ENCODE data around the gene CYTH1. TPM values are rescaled to one million over a fixed set of nuclear protein-coding genes. Genes with fewer than 3 reads are reported as not detected.
A peak's percentile ranks its signal among the peaks of the same experiment; 100 is the strongest.

The CYTH1 gene
- total RNA-seq, 2 experiments from 2014 or later: 73.0 to 148 TPM

GRCh38 chr17:78647032-78647431 is 135.0 kb downstream of the CYTH1 start:
- POLR2A ChIA-PET: no interaction called here
- no peaks in the 10 kb centered on the region; the same call in 1 of the 2 replicates for H3K9me3 ChIP-seq (ENCODE audit: low read length)
- no peak overlapping the region for H3K4me2 ChIP-seq (ENCODE audit: low read length)
- no peak overlapping the region for H2AFZ ChIP-seq (ENCODE audit: low read length)
- H3K9me2 ChIP-seq (ENCODE audit: insufficient read depth, low read length): no peaks in the 10 kb centered on the region
- H3K4me3 ChIP-seq (ENCODE audit: low read depth, low read length, poor library complexity, severe bottlenecking): no peak overlapping the region
- no TSS peak for BruUV-seq (replicated peaks)
- H3K4me1 ChIP-seq (ENCODE audit: insufficient read depth, low read length, poor library complexity, severe bottlenecking): peaks cover 12% of the 10 kb centered on the region
- no peaks in the 10 kb centered on the region for H3K79me2 ChIP-seq (ENCODE audit: insufficient read depth, low read depth, low read length)
- H4K20me1 ChIP-seq (ENCODE audit: insufficient read depth, low read length): no peaks in the 10 kb centered on the region
- no peak for TF ChIP-seq CTCF (conservative IDR thresholded peaks at IDR 0.05; ENCODE audit: low read length)
- H3K27ac ChIP-seq (ENCODE audit: low read depth, low read length, poor library complexity, severe bottlenecking): no peak overlapping the region
- intact Hi-C loops (cut with micrococcal nuclease; ENCODE audit: unreplicated experiment): no loop called here
- CTCF ChIA-PET (ENCODE audit: unreplicated experiment): no interaction called here
- no peaks in the 10 kb centered on the region for H3K36me3 ChIP-seq (ENCODE audit: insufficient read depth, low read length)
- no peak for DNase-seq (ENCODE audit: low spot score)

GRCh38 chr17:78645421-78646295 is 136.4 kb downstream of the CYTH1 start:
- peak overlapping the region; percentile 51 for H3K4me2 ChIP-seq (ENCODE audit: low read length)
- intact Hi-C loops (cut with micrococcal nuclease; ENCODE audit: unreplicated experiment): no loop called here
- peak; percentile 77 for DNase-seq (ENCODE audit: low spot score)
- H2AFZ ChIP-seq (ENCODE audit: low read length): peak overlapping the region; percentile 28; the same call in 1 of the 2 replicates
- H3K27ac ChIP-seq (ENCODE audit: low read depth, low read length, poor library complexity, severe bottlenecking): no peak overlapping the region
- H3K4me1 ChIP-seq (ENCODE audit: insufficient read depth, low read length, poor library complexity, severe bottlenecking): peaks cover 12% of the 10 kb centered on the region
- no peaks in the 10 kb centered on the region for H3K79me2 ChIP-seq (ENCODE audit: insufficient read depth, low read depth, low read length)
- no TSS peak for BruUV-seq (replicated peaks)
- H3K9me3 ChIP-seq (ENCODE audit: low read length): no peaks in the 10 kb centered on the region; the same call in 1 of the 2 replicates
- no peaks in the 10 kb centered on the region for H3K9me2 ChIP-seq (ENCODE audit: insufficient read depth, low read length)
- ChIA-PET CTCF (ENCODE audit: unreplicated experiment) (no interaction called here), POLR2A (no interaction called here)
- H3K36me3 ChIP-seq (ENCODE audit: insufficient read depth, low read length): no peaks in the 10 kb centered on the region
- H4K20me1 ChIP-seq (ENCODE audit: insufficient read depth, low read length): no peaks in the 10 kb centered on the region
- H3K4me3 ChIP-seq (ENCODE audit: low read depth, low read length, poor library complexity, severe bottlenecking): peak overlapping the region; percentile 23
- TF ChIP-seq CTCF (conservative IDR thresholded peaks at IDR 0.05; ENCODE audit: low read length) (no peak), EZH2phosphoT487 (IDR thresholded peaks at IDR 0.05; ENCODE audit: borderline replicate concordance, low read depth, low read length) (no peak)

GRCh38 chr17:78644931-78645351 is 137.1 kb downstream of the CYTH1 start:
- intact Hi-C loops (cut with micrococcal nuclease; ENCODE audit: unreplicated experiment): no loop called here
- CTCF ChIA-PET (ENCODE audit: unreplicated experiment): no interaction called here
- no peaks in the 10 kb centered on the region for H3K9me2 ChIP-seq (ENCODE audit: insufficient read depth, low read length)
- DNase-seq (ENCODE audit: low spot score): no peak
- no peaks in the 10 kb centered on the region for H3K36me3 ChIP-seq (ENCODE audit: insufficient read depth, low read length)
- H3K79me2 ChIP-seq (ENCODE audit: insufficient read depth, low read depth, low read length): no peaks in the 10 kb centered on the region
- no peak overlapping the region for H3K27ac ChIP-seq (ENCODE audit: low read depth, low read length, poor library complexity, severe bottlenecking)
- POLR2A ChIA-PET: no interaction called here
- H3K4me2 ChIP-seq (ENCODE audit: low read length): no peak overlapping the region
- H3K4me3 ChIP-seq (ENCODE audit: low read depth, low read length, poor library complexity, severe bottlenecking): no peak overlapping the region
- H4K20me1 ChIP-seq (ENCODE audit: insufficient read depth, low read length): no peaks in the 10 kb centered on the region
- peaks cover 12% of the 10 kb centered on the region for H3K4me1 ChIP-seq (ENCODE audit: insufficient read depth, low read length, poor library complexity, severe bottlenecking)
- TF ChIP-seq CTCF (conservative IDR thresholded peaks at IDR 0.05; ENCODE audit: low read length) (no peak), EZH2phosphoT487 (IDR thresholded peaks at IDR 0.05; ENCODE audit: borderline replicate concordance, low read depth, low read length) (no peak)
- no TSS peak for BruUV-seq (replicated peaks)
- no peaks in the 10 kb centered on the region; the same call in 1 of the 2 replicates for H3K9me3 ChIP-seq (ENCODE audit: low read length)
- H2AFZ ChIP-seq (ENCODE audit: low read length): no peak overlapping the region

Data from OCI-LY7 (cell line).